Measurements from ENCODE around the gene NPFF.

NPFF gene

DNA sequence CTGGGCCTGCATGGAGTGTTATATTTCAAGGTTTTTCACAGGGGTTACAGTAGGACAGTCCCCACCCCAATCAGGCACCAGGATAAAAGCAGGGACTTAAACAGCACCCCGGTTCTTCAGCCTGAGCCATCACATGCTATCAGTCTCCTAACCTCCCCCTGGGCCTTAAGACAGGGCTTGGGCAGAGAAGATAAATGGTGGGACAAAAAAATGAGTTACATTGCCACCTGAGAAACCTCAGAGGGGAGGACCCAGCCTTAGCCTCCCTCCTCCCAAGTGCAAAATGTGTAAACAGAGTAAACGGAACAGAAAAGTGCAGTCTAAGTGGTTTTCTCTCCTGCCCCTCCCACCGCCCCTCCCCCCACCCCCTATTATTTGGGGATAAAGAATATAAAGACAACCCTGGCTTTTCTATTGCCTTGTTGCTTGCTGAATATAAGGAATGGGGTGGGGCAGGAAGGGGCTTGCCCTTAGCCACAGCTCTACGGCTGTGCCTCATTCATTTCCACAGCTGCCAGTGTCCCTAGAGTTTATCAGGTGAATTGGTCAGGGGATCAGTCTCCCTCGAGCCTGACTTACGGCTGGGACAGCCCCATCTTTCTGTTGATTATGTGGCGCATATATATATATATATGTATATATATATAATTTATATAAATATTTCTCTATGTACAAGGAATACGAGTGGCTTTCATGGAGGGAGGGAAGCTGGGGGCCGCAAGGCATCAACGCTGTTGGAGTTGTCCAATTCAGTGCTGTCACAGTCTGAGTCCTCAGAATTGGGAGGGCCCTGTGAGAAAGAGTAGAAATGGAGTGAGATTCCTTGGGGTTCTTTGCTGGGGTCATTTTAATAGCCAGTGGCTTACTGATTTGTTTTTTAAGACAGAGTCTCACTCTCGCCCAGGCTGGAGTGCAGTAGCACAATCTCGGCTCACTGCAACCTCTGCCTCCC is 26.5 kb downstream of the NPFF start:
- TF ChIP-seq, protein P1, sequence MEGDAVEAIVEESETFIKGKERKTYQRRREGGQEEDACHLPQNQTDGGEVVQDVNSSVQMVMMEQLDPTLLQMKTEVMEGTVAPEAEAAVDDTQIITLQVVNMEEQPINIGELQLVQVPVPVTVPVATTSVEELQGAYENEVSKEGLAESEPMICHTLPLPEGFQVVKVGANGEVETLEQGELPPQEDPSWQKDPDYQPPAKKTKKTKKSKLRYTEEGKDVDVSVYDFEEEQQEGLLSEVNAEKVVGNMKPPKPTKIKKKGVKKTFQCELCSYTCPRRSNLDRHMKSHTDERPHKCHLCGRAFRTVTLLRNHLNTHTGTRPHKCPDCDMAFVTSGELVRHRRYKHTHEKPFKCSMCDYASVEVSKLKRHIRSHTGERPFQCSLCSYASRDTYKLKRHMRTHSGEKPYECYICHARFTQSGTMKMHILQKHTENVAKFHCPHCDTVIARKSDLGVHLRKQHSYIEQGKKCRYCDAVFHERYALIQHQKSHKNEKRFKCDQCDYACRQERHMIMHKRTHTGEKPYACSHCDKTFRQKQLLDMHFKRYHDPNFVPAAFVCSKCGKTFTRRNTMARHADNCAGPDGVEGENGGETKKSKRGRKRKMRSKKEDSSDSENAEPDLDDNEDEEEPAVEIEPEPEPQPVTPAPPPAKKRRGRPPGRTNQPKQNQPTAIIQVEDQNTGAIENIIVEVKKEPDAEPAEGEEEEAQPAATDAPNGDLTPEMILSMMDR (IDR thresholded peaks at IDR 0.05; ENCODE audit: borderline replicate concordance, insufficient read depth, low read depth, low read length): no peak
- H3K4me3 ChIP-seq (ENCODE audit: low read depth, low read length): no peak overlapping the region

DNA sequence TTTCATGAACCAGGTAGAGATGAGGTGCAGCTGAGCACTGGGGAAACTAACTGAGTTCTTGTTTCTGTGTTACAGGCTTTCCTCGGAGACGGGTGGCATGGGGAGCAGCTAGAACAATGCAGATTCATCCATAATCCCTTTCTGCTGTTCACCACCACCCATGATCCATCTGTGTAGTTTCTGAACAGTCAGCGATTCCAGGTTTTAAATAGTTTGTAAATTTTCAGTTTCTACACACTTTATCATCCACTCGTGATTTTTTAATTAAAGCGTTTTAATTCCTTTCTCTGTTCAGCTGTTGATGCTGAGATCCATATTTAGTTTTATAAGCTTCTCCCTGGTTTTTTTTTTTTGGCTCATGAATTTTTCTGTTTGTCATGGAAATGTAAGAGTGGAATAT is 28.0 kb downstream of the NPFF start:
- H3K4me3 ChIP-seq (ENCODE audit: low read depth, low read length): no peak overlapping the region
- TF ChIP-seq, protein P1 (IDR thresholded peaks at IDR 0.05; ENCODE audit: borderline replicate concordance, insufficient read depth, low read depth, low read length): no peak

DNA sequence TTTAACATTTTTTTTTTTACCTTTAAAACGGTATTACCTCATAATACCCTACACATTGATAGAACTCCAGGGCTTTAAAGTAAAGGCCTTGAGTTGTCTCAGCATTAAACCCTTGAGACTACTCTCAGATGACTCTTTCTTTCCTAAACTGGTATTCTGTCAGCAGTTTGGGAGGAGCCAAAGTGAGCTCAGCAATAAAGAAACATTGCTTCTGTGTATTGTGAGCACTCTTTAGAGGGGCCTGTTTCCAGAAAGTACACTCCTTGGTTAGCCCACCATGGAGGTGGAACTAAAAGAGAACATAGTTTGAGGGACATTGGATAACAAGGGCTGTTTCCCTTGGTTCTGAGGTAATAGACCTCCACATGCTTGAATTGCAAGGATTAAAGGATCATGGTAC is 28.4 kb downstream of the NPFF start:
- TF ChIP-seq, protein P1 (IDR thresholded peaks at IDR 0.05; ENCODE audit: borderline replicate concordance, insufficient read depth, low read depth, low read length): no peak

DNA sequence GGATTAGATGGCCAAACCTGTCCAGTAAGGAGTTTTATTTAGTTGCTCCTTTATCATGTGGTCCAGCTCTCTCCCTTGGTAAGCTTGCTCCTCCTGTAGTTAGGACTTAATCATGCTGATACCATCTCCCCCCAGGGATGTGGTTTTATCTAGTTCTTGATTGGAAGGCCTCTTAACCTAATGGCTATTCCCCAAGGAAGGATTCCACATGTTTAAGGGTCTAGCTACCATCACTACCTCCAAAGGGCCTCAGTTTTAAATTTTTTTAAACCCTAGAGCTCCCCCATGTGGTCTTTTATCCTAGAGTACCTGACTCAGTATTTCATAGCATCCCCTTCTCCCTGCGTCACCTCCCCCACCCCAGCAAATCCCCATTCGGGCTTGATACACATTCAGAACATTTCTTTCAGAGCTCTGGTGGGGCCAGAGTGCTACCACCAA is 30.5 kb downstream of the NPFF start:
- TF ChIP-seq, protein P1 (IDR thresholded peaks at IDR 0.05; ENCODE audit: borderline replicate concordance, insufficient read depth, low read depth, low read length): no peak; the same call in 1 of the 2 replicates
- H3K4me3 ChIP-seq (ENCODE audit: low read depth, low read length): no peak overlapping the region

More for the DNA sequence above, 28.4 kb downstream of the NPFF start:
- H3K4me3 ChIP-seq (ENCODE audit: low read depth, low read length): no peak overlapping the region

DNA sequence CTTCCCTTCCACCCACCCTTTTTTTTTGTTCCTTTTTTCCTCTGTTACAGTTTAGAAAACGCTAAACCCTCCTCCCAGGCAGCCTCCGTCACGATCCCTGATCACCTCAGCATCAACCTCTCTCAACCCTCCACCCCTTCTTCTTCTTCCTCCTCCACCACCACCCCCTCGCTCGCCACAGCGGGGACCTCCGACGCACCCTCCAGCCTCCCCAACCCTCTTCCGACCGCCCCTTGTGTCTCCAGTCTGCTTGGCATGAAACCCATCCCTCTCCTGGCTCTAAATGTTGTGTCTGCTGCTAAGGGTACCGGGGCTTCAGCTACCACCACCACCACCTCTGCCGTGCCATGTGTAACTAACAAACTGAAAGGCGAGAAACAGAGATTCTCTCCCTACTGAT is 32.5 kb downstream of the NPFF start:
- TF ChIP-seq, protein P1 (IDR thresholded peaks at IDR 0.05; ENCODE audit: borderline replicate concordance, insufficient read depth, low read depth, low read length): no peak
- no peak overlapping the region for H3K4me3 ChIP-seq (ENCODE audit: low read depth, low read length)

DNA sequence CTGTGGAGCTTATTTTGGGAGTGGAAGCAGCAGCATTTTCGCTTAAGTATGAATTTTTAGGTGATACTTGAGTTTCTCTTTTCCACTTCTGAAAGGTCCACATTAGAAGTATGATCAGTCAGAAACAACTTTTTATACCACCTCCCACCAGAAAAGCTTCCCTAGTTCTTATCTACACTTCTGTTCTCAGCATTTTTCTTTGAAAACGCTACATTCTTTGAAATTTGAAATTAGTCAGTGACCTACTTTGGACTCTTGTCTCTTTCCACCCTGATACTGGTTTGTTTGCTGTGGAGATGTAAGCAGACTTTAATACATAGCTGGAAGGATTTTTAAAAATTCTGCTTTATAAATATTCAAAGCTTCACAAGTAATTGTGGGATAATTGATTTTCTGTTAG is 33.2 kb downstream of the NPFF start:
- H3K4me3 ChIP-seq (ENCODE audit: low read depth, low read length): no peak overlapping the region

More for the DNA sequence above, 33.2 kb downstream of the NPFF start:
- TF ChIP-seq, protein P1 (IDR thresholded peaks at IDR 0.05; ENCODE audit: borderline replicate concordance, insufficient read depth, low read depth, low read length): no peak
